SK-N-SH treated with all-trans-retinoic acid at 6 μM for 48 hours (cell line): ENCODE data around the gene COX17.
"Not testable (repeated sequence)": the region's sequence is repeated elsewhere in the genome, so short reads cannot be mapped to it uniquely, and the experiment has no call there.

ENCODE experiments used
- ATAC-seq: fragments of 200-7000 bp; cut with Tn5 transposase; 3 replicates; pipeline ENCODE4 v1.9.1; 2020; ENCODE audit warnings: mild to moderate bottlenecking, moderate library complexity
- ARNTL ChIP-seq: fragments of 450-650 bp; formaldehyde crosslinking; IDR thresholded peaks from 2 replicates; pipeline ENCODE4 v1.5.0; 2020; ENCODE audit warnings: low read depth, mild to moderate bottlenecking, moderate library complexity, borderline replicate concordance
- BACH2 ChIP-seq: fragments of 250-450 bp; sonication (Bioruptor Pico); IDR thresholded peaks from 2 replicates; pipeline ENCODE4 v1.9.0; 2021; ENCODE audit warnings: mild to moderate bottlenecking, borderline replicate concordance
- CSDC2 ChIP-seq: fragments of 250-450 bp; sonication (Bioruptor Pico); IDR thresholded peaks from 2 replicates; pipeline ENCODE4 v1.5.0; 2020; ENCODE audit warnings: mild to moderate bottlenecking, moderate library complexity
- ESRRG ChIP-seq: fragments of 250-450 bp; sonication (Bioruptor Pico); IDR thresholded peaks from 2 replicates; pipeline ENCODE4 v1.6.1; 2021; ENCODE audit warnings: mild to moderate bottlenecking
- GLIS3 ChIP-seq: fragments of 250-450 bp; sonication (Bioruptor Pico); IDR thresholded peaks from 2 replicates; pipeline ENCODE4 v1.5.0; 2020; ENCODE audit warnings: mild to moderate bottlenecking, moderate library complexity
- ISL1 ChIP-seq: fragments of 250-450 bp; sonication (Bioruptor Pico); IDR thresholded peaks from 2 replicates; pipeline ENCODE4 v2.1.2; 2022; ENCODE audit warnings: mild to moderate bottlenecking, moderate library complexity
- OSR1 ChIP-seq: fragments of 250-450 bp; sonication (Bioruptor Pico); IDR thresholded peaks from 2 replicates; pipeline ENCODE4 v1.8.0; 2022; ENCODE audit warnings: moderate library complexity, mild to moderate bottlenecking, inconsistent platforms
- PPARA ChIP-seq: fragments of 250-450 bp; sonication (Bioruptor Pico); IDR thresholded peaks from 2 replicates; pipeline ENCODE4 v1.5.0; 2020; ENCODE audit warnings: mild to moderate bottlenecking, borderline replicate concordance
- RARB ChIP-seq: fragments of 250-450 bp; sonication (Bioruptor Pico); IDR thresholded peaks from 2 replicates; pipeline ENCODE4 v1.8.0; 2021; ENCODE audit warnings: mild to moderate bottlenecking, moderate library complexity
- SNAI2 ChIP-seq: fragments of 250-450 bp; sonication (Bioruptor Pico); IDR thresholded peaks from 2 replicates; pipeline ENCODE4 v1.5.0; 2020; ENCODE audit warnings: mild to moderate bottlenecking, moderate library complexity
- TCF4 ChIP-seq: fragments of 250-450 bp; sonication (Bioruptor Pico); IDR thresholded peaks from 2 replicates; pipeline ENCODE4 v1.8.0; 2021; ENCODE audit warnings: mild to moderate bottlenecking, moderate library complexity, borderline replicate concordance
- ZC3H10 ChIP-seq: fragments of 250-450 bp; sonication (Bioruptor Pico); IDR thresholded peaks from 2 replicates; pipeline ENCODE4 v1.5.1; 2021; ENCODE audit warnings: mild to moderate bottlenecking, moderate library complexity
- ZFP3 ChIP-seq: fragments of 250-450 bp; sonication (Bioruptor Pico); IDR thresholded peaks from 2 replicates; pipeline ENCODE4 v1.5.0; 2020; ENCODE audit warnings: mild to moderate bottlenecking, moderate library complexity
- ZFP30 ChIP-seq: fragments of 450-650 bp; formaldehyde crosslinking; IDR thresholded peaks from 2 replicates; pipeline ENCODE4 v1.5.0; 2022; ENCODE audit warnings: mild to moderate bottlenecking, moderate library complexity
- ZNF565 ChIP-seq: fragments of 450-650 bp; formaldehyde crosslinking; conservative IDR thresholded peaks from 2 replicates; pipeline ENCODE4 v1.5.0; 2020; ENCODE audit warnings: low read depth, mild to moderate bottlenecking, moderate library complexity
- ZNF70 ChIP-seq: fragments of 450-650 bp; formaldehyde crosslinking; IDR thresholded peaks from 2 replicates; pipeline ENCODE4 v1.5.0; 2020; ENCODE audit warnings: mild to moderate bottlenecking, moderate library complexity
- ZNF8 ChIP-seq: fragments of 450-650 bp; formaldehyde crosslinking; IDR thresholded peaks from 2 replicates; pipeline ENCODE4 v1.5.0; 2020; ENCODE audit warnings: mild to moderate bottlenecking, moderate library complexity
- TF ChIP-seq, protein P1 (sequence below): fragments of 250-450 bp; sonication (Bioruptor Pico); IDR thresholded peaks from 2 replicates; pipeline ENCODE4 v1.5.1; 2021; ENCODE audit warnings: mild to moderate bottlenecking, moderate library complexity
- TF ChIP-seq, protein P2 (sequence below): fragments of 250-450 bp; sonication (Bioruptor Pico); IDR thresholded peaks from 2 replicates; pipeline ENCODE4 v1.8.0; 2020; ENCODE audit warnings: mild to moderate bottlenecking, moderate library complexity, borderline replicate concordance
- TF ChIP-seq, protein P3 (sequence below): fragments of 250-450 bp; sonication (Bioruptor Pico); IDR thresholded peaks from 2 replicates; pipeline ENCODE4 v1.8.0; 2021; ENCODE audit warnings: low read depth, mild to moderate bottlenecking, moderate library complexity, borderline replicate concordance
- TF ChIP-seq, protein P4 (sequence below): fragments of 250-450 bp; sonication (Bioruptor Pico); IDR thresholded peaks from 2 replicates; pipeline ENCODE4 v1.5.1; 2020; ENCODE audit warnings: low read depth, mild to moderate bottlenecking, moderate library complexity

COX17 gene

DNA sequence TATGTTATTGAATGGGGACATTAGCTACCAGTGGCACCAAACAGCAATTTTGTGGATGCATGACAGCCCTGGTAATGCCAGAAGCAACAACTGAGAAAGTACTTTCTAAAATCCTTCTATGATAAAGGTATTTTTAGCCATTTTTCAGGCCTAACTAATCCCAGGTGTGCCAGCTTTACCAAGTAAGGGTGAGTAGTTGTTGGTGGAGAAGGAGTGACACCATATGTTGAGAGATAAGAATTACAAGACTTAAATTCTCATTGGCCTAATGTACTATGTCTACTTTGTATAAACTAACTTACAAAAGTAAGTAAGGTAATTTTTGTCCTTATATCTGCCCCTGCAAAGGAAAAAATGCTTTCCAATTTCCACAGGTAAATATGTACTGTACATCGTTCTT lies 4.1 kb upstream of the COX17 start:
- TF ChIP-seq TCF4 (CRISPR knock-in tag) (peak; percentile 76; the same call in 1 of the 2 replicates), GLIS3 (CRISPR knock-in tag) (no peak)
- TF ChIP-seq, protein P1, sequence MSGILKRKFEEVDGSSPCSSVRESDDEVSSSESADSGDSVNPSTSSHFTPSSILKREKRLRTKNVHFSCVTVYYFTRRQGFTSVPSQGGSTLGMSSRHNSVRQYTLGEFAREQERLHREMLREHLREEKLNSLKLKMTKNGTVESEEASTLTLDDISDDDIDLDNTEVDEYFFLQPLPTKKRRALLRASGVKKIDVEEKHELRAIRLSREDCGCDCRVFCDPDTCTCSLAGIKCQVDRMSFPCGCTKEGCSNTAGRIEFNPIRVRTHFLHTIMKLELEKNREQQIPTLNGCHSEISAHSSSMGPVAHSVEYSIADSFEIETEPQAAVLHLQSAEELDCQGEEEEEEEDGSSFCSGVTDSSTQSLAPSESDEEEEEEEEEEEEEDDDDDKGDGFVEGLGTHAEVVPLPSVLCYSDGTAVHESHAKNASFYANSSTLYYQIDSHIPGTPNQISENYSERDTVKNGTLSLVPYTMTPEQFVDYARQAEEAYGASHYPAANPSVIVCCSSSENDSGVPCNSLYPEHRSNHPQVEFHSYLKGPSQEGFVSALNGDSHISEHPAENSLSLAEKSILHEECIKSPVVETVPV (CRISPR knock-in tag): no peak
- peak; percentile 89 for ATAC-seq

DNA sequence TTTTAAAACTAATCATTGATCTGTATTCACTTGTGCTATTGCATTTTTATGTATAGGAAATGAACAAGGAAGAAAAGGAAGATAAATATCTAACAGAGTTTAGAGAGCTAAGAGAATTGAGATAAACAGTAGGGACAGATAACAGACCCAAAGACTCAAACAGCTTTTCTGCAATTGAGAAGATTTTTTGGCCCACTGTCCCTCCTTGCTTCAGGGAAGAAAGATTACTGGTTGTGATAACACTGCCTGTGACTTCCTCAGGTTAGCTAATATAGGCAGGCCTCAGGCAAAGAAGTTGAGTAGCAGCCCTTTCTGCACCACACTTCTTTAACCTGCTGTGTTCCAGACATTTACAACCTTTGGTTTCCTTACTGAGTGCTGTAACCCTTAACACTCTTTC lies 2.7 kb upstream of the COX17 start:
- ATAC-seq: no peak
- TF ChIP-seq RARB (CRISPR knock-in tag): no peak
- no peak for TF ChIP-seq ZFP30 (CRISPR knock-in tag)
- TF ChIP-seq, protein P2, sequence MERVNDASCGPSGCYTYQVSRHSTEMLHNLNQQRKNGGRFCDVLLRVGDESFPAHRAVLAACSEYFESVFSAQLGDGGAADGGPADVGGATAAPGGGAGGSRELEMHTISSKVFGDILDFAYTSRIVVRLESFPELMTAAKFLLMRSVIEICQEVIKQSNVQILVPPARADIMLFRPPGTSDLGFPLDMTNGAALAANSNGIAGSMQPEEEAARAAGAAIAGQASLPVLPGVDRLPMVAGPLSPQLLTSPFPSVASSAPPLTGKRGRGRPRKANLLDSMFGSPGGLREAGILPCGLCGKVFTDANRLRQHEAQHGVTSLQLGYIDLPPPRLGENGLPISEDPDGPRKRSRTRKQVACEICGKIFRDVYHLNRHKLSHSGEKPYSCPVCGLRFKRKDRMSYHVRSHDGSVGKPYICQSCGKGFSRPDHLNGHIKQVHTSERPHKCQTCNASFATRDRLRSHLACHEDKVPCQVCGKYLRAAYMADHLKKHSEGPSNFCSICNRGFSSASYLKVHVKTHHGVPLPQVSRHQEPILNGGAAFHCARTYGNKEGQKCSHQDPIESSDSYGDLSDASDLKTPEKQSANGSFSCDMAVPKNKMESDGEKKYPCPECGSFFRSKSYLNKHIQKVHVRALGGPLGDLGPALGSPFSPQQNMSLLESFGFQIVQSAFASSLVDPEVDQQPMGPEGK (CRISPR knock-in tag): no peak
- no peak for TF ChIP-seq BACH2 (CRISPR knock-in tag)
- TF ChIP-seq SNAI2 (CRISPR knock-in tag): no peak
- no peak for TF ChIP-seq ESRRG (CRISPR knock-in tag)
- TF ChIP-seq, protein P3, sequence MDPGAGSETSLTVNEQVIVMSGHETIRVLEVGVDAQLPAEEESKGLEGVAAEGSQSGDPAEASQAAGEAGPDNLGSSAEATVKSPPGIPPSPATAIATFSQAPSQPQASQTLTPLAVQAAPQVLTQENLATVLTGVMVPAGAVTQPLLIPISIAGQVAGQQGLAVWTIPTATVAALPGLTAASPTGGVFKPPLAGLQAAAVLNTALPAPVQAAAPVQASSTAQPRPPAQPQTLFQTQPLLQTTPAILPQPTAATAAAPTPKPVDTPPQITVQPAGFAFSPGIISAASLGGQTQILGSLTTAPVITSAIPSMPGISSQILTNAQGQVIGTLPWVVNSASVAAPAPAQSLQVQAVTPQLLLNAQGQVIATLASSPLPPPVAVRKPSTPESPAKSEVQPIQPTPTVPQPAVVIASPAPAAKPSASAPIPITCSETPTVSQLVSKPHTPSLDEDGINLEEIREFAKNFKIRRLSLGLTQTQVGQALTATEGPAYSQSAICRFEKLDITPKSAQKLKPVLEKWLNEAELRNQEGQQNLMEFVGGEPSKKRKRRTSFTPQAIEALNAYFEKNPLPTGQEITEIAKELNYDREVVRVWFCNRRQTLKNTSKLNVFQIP (CRISPR knock-in tag): no peak
- no peak for TF ChIP-seq OSR1 (CRISPR knock-in tag)
- no peak for TF ChIP-seq GLIS3 (CRISPR knock-in tag)
- TF ChIP-seq ARNTL: no peak
- no peak for TF ChIP-seq ZC3H10 (CRISPR knock-in tag)
- no peak for TF ChIP-seq TCF4 (CRISPR knock-in tag)
- no peak for TF ChIP-seq ZNF565 (CRISPR knock-in tag)
- TF ChIP-seq ZNF8 (CRISPR knock-in tag): no peak
- TF ChIP-seq, protein P4, sequence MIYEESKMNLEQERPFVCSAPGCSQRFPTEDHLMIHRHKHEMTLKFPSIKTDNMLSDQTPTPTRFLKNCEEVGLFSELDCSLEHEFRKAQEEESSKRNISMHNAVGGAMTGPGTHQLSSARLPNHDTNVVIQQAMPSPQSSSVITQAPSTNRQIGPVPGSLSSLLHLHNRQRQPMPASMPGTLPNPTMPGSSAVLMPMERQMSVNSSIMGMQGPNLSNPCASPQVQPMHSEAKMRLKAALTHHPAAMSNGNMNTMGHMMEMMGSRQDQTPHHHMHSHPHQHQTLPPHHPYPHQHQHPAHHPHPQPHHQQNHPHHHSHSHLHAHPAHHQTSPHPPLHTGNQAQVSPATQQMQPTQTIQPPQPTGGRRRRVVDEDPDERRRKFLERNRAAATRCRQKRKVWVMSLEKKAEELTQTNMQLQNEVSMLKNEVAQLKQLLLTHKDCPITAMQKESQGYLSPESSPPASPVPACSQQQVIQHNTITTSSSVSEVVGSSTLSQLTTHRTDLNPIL (CRISPR knock-in tag): no peak
- TF ChIP-seq, protein P1 (CRISPR knock-in tag): no peak
- TF ChIP-seq PPARA: no peak
- no peak for TF ChIP-seq ZFP3 (CRISPR knock-in tag)
- TF ChIP-seq CSDC2: no peak
- TF ChIP-seq ZNF70 (CRISPR knock-in tag): no peak

- ATAC-seq: not testable (repeated sequence)
Measured at GRCh38 chr3:119678209-119678608, 1.0 kb upstream of the COX17 start.

GRCh38 chr3:119677641-119677934 lies 382 bp upstream of the COX17 start:
- TF ChIP-seq BACH2 (CRISPR knock-in tag) (no peak), ZFP3 (CRISPR knock-in tag) (no peak), SNAI2 (CRISPR knock-in tag) (no peak), GLIS3 (CRISPR knock-in tag) (no peak), ZNF565 (CRISPR knock-in tag) (no peak), ARNTL (no peak), ISL1 (no peak), OSR1 (CRISPR knock-in tag) (no peak), ESRRG (CRISPR knock-in tag) (no peak), ZFP30 (CRISPR knock-in tag) (no peak)
- TF ChIP-seq, protein P3 (CRISPR knock-in tag): no peak
- TF ChIP-seq, protein P4 (CRISPR knock-in tag): no peak
- no peak for ATAC-seq
